Bronchial epithelial cell (primary cell): Measurements from ENCODE around the gene ANXA8. TPM values are rescaled to one million over a fixed set of nuclear protein-coding genes. Genes with fewer than 3 reads are reported as not detected.

Source experiments
- DNase-seq: peaks from one replicate; pipeline ENCODE4 v3.0.0-alpha.2; 2010; ENCODE audit warnings: low read depth
- FAIRE-seq: peaks from 2 replicates; lab custom pipeline; 2011; peaks lifted over from hg19 to GRCh38; lab: Jason Lieb, UNC
- H3K27me3 ChIP-seq: 2 replicates; pipeline ENCODE4 v1.5.1; 2011; ENCODE audit warnings: low read length; ENCODE audit not compliant: control insufficient read depth, insufficient read depth
- H3K36me3 ChIP-seq: 2 replicates; pipeline ENCODE4 v1.5.1; 2011; ENCODE audit warnings: low read length; ENCODE audit not compliant: control insufficient read depth, insufficient read depth
- H3K4me3 ChIP-seq: 2 replicates; pipeline ENCODE4 v1.5.1; 2011; ENCODE audit warnings: mild to moderate bottlenecking, low read depth, low read length, control low read depth
- total RNA-seq: library from RNA; depleted of rRNA; stranded (reverse); fragments of >200 nt; gene quantifications from 2 replicates; pipeline ENCODE4 v1.2.1, GENCODE V29; 2014
- TF ChIP-seq, protein P1 (sequence below): IDR thresholded peaks from 2 replicates; pipeline ENCODE4 v1.5.1; 2011; ENCODE audit warnings: mild to moderate bottlenecking, moderate library complexity, low read length, control low read depth, inconsistent platforms; ENCODE audit not compliant: insufficient read depth, severe bottlenecking

Gene ANXA8
- total RNA-seq, 1 donor from 2014 or later, result 176 TPM

DNA sequence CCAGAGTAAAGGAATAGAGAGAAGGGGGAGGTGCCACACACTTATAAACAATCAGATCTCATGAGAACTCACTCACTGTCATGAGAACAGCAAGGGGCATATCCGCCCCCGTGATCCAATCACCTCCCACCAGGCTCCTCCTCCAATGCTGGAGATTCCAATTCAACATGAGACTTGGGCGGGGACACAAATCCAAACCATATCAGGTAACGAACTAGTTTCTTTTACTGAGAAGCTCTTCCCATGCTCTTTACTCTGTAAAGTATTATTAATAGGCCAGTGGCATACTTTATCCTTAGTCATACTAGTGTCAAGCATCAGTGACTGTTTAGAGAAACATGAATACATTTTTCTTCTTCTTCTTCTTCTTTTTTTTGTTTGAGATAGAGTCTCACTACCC lies 60.4 kb downstream of the ANXA8 start:
- TF ChIP-seq, protein P1, sequence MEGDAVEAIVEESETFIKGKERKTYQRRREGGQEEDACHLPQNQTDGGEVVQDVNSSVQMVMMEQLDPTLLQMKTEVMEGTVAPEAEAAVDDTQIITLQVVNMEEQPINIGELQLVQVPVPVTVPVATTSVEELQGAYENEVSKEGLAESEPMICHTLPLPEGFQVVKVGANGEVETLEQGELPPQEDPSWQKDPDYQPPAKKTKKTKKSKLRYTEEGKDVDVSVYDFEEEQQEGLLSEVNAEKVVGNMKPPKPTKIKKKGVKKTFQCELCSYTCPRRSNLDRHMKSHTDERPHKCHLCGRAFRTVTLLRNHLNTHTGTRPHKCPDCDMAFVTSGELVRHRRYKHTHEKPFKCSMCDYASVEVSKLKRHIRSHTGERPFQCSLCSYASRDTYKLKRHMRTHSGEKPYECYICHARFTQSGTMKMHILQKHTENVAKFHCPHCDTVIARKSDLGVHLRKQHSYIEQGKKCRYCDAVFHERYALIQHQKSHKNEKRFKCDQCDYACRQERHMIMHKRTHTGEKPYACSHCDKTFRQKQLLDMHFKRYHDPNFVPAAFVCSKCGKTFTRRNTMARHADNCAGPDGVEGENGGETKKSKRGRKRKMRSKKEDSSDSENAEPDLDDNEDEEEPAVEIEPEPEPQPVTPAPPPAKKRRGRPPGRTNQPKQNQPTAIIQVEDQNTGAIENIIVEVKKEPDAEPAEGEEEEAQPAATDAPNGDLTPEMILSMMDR, result no peak
- H3K36me3 ChIP-seq, result no peaks in the 10 kb centered on the region
- H3K27me3 ChIP-seq, result no peaks in the 10 kb centered on the region
- DNase-seq, result peak; percentile 44
- no peak for FAIRE-seq
- H3K4me3 ChIP-seq, result no peak overlapping the region

DNA sequence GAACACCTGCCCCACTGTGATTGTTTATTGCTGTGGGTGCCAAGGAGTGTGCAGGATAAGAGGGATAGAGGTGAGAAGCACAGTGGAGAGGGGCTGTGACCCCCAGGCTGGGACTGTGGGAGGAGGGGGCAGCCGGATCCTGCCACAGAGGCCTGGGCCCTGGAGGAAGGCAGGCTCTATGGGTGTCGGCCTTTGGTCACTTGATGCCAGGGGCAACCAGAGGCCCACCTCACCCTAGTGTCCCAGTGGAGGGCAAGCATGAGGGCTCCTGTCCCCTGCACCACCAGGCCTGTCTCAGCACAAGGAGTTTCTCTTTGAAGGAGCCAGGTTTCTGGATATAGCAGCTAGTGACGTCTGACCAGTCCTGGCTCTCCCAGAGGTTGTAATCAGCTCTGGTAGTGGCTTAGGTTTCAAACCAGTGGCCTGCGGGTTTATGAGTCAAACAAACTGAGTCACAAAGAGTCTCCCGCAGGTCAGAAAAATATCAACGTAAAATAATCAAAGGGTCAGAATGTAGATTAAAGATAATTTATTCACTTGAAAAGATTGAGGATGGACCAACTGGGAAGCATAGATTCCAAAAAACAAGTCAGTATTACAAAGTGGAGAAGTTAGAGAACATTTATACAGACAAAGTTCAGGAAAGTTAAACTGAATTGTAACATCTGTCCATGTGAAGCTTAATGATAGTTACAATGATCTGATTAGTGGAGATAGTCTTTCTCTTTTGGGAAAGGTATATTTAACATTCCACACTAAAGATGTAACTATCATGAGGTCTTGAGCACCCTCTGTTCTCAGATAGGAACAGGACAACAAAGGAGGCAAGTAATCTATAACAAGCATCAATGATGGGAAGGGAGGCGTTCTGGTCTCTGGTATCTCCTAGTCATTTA lies 62.6 kb downstream of the ANXA8 start:
- DNase-seq (peak; percentile 83), FAIRE-seq (no peak)
- no peaks in the 10 kb centered on the region for H3K36me3 ChIP-seq
- no peaks in the 10 kb centered on the region for H3K27me3 ChIP-seq
- TF ChIP-seq, protein P1, result no peak
- no peak overlapping the region for H3K4me3 ChIP-seq

DNA sequence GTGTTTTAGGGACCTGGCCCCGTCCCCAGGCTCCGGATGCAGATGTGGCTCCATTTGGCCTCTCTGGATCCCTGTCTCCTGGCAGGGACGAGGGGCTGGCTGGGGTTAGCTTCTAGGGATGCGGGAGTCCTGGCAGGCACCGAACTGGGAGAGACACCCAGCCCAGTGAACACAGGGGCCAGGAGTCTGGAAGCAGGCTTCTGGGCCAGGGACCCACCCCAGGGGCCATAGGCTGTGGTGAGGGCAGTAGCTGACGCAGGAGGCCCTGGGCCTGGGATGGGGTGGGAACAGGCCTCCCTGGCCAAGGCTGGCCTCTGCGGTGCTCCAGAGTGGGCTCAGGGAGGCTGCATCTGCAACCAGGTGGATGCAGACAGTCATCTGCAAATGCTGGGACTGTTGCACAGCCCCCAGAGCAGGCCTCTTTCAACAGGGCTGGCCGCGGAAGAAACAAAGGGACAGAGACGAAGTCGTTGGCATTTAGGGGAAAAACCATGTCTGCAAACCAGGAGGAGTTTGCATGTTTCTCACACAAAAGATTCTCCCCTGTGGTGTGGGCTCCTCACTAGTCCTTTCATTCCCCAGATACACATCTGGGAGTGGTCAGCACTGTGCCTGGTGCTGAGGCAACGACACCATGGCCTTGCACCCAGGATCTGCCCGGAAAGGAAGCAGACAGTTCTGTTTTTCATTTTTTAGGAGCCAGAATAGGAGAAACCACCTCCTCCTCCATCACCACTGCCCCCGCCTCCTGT lies 63.4 kb downstream of the ANXA8 start:
- FAIRE-seq (no peak), DNase-seq (no peak)
- Histone ChIP-seq H3K4me3 (no peak overlapping the region), H3K27me3 (no peaks in the 10 kb centered on the region), H3K36me3 (no peaks in the 10 kb centered on the region)
- TF ChIP-seq, protein P1, result no peak

DNA sequence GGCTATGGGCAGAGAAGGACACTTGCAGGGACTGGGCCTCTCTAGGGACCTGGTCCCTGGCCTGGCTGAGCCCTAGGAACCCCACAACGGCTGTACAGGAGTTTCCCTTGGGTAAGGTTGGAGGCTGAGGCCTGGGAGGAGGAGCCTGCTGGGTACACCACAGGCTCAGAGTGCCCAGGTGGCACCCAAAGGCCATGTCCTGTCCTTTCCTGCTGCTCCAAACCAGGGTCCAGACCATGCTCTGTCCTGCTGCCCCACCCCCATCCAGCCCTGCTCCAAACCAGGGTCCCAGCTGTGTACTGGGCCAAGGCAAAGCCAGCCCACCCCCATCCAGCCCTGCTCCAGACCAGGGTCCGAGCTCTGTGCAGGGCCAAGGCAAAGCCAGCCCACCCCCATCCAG lies 64.5 kb downstream of the ANXA8 start:
- TF ChIP-seq, protein P1, result no peak
- no peak for FAIRE-seq
- H3K27me3 ChIP-seq, result no peaks in the 10 kb centered on the region
- H3K36me3 ChIP-seq, result no peaks in the 10 kb centered on the region
- no peak overlapping the region for H3K4me3 ChIP-seq
- DNase-seq, result no peak

DNA sequence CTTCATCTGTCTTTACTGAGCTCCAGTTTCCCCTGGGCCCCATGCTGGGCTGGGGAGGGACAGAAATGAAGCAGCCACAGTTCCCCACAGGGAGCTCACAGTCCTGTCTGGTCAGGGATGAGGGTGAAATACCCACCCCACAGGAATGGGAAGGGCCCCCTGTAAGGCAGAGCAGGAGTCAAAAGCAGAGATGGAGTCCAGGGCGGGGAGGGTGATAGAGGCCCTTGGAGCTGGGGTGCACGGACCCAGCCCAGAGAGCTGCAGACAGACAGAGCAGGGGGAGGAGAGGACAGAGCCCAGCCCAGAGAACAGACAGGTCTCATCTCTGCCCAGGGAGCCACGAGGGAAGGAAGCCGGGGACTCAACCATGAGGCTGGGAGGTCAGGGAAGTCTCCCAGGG lies 64.9 kb downstream of the ANXA8 start:
- FAIRE-seq, result no peak
- TF ChIP-seq, protein P1, result no peak
- no peak for DNase-seq
- H3K36me3 ChIP-seq, result no peaks in the 10 kb centered on the region
- no peak overlapping the region for H3K4me3 ChIP-seq
- no peaks in the 10 kb centered on the region for H3K27me3 ChIP-seq
